Neuron (in vitro differentiated cells): ENCODE results near the gene ACTN1.

Experiments used
- H2AFZ ChIP-seq: one replicate; pipeline ENCODE4 v1.6.1; 2013; ENCODE audit warnings: low read depth, mild to moderate bottlenecking, inconsistent platforms, low read length, moderate library complexity
- H3K27me3 ChIP-seq: one replicate; pipeline ENCODE4 v1.6.1; 2013; ENCODE audit warnings: low read length; ENCODE audit not compliant: insufficient read depth
- H3K36me3 ChIP-seq: one replicate; pipeline ENCODE4 v1.6.1; 2013; ENCODE audit warnings: low read length; ENCODE audit not compliant: insufficient read depth
- H3K4me1 ChIP-seq: one replicate; pipeline ENCODE4 v1.6.1; 2013; ENCODE audit warnings: low read length; ENCODE audit not compliant: insufficient read depth
- H3K4me3 ChIP-seq: 2 replicates; pipeline ENCODE4 v1.5.1; 2013; ENCODE audit warnings: mild to moderate bottlenecking, low read length, moderate library complexity
- H3K9me3 ChIP-seq: one replicate; pipeline ENCODE4 v1.6.1; 2013; ENCODE audit warnings: low read length

Gene ACTN1

GRCh38 chr14:69004731-69005431 lies 25.8 kb upstream of the ACTN1 start:
- no peak overlapping the region for H2AFZ ChIP-seq

GRCh38 chr14:69003626-69004025 lies 24.5 kb upstream of the ACTN1 start:
- Histone ChIP-seq H3K36me3 (no peaks in the 10 kb centered on the region), H3K9me3 (no peaks in the 10 kb centered on the region), H3K4me3 (no peak overlapping the region), H2AFZ (no peak overlapping the region), H3K27me3 (no peaks in the 10 kb centered on the region), H3K4me1 (peaks cover 7% of the 10 kb centered on the region)

More at GRCh38 chr14:69004731-69005431, 25.8 kb upstream of the ACTN1 start:
- H3K27me3 ChIP-seq = no peaks in the 10 kb centered on the region
- H3K36me3 ChIP-seq = no peaks in the 10 kb centered on the region
- H3K4me3 ChIP-seq = no peak overlapping the region
- peaks cover 7% of the 10 kb centered on the region for H3K4me1 ChIP-seq
- no peaks in the 10 kb centered on the region for H3K9me3 ChIP-seq

GRCh38 chr14:69002069-69002468 lies 23.0 kb upstream of the ACTN1 start:
- Histone ChIP-seq H3K9me3 (no peaks in the 10 kb centered on the region), H3K27me3 (no peaks in the 10 kb centered on the region), H2AFZ (no peak overlapping the region), H3K4me3 (no peak overlapping the region), H3K36me3 (no peaks in the 10 kb centered on the region), H3K4me1 (peaks cover 7% of the 10 kb centered on the region)

GRCh38 chr14:69001375-69001774 lies 22.3 kb upstream of the ACTN1 start:
- peaks cover 7% of the 10 kb centered on the region for H3K4me1 ChIP-seq
- no peak overlapping the region for H2AFZ ChIP-seq
- no peaks in the 10 kb centered on the region for H3K9me3 ChIP-seq
- no peaks in the 10 kb centered on the region for H3K36me3 ChIP-seq
- H3K27me3 ChIP-seq = no peaks in the 10 kb centered on the region
- no peak overlapping the region for H3K4me3 ChIP-seq

- Histone ChIP-seq H3K9me3 (no peaks in the 10 kb centered on the region), H3K4me1 (no peaks in the 10 kb centered on the region)
These were observed 19.0 kb upstream of the ACTN1 start for GRCh38 chr14:68998062-68998461.

GRCh38 chr14:68995731-68996130 lies 16.6 kb upstream of the ACTN1 start:
- Histone ChIP-seq H3K4me3 (no peak overlapping the region), H3K36me3 (no peaks in the 10 kb centered on the region), H3K9me3 (no peaks in the 10 kb centered on the region), H3K4me1 (no peaks in the 10 kb centered on the region), H2AFZ (no peak overlapping the region), H3K27me3 (no peaks in the 10 kb centered on the region)

More at GRCh38 chr14:68998062-68998461, 19.0 kb upstream of the ACTN1 start:
- Histone ChIP-seq H3K4me3 (no peak overlapping the region), H3K36me3 (no peaks in the 10 kb centered on the region), H3K27me3 (no peaks in the 10 kb centered on the region), H2AFZ (peak overlapping the region; percentile 35)

- Histone ChIP-seq H3K27me3 (no peaks in the 10 kb centered on the region), H3K9me3 (no peaks in the 10 kb centered on the region), H3K36me3 (no peaks in the 10 kb centered on the region), H3K4me1 (peaks cover 1% of the 10 kb centered on the region), H2AFZ (no peak overlapping the region), H3K4me3 (no peak overlapping the region)
These were observed 15.0 kb upstream of the ACTN1 start for GRCh38 chr14:68994056-68994455.

GRCh38 chr14:68987653-68988036 lies 8.5 kb upstream of the ACTN1 start:
- no peak overlapping the region for H3K4me3 ChIP-seq
- H3K36me3 ChIP-seq = no peaks in the 10 kb centered on the region
- H3K27me3 ChIP-seq = no peaks in the 10 kb centered on the region
- H3K9me3 ChIP-seq = no peaks in the 10 kb centered on the region
- peaks cover 20% of the 10 kb centered on the region for H3K4me1 ChIP-seq
- H2AFZ ChIP-seq = no peak overlapping the region

- peaks cover 20% of the 10 kb centered on the region for H3K4me1 ChIP-seq
- no peak overlapping the region for H3K4me3 ChIP-seq
- H3K36me3 ChIP-seq = no peaks in the 10 kb centered on the region
- H3K9me3 ChIP-seq = no peaks in the 10 kb centered on the region
- H3K27me3 ChIP-seq = no peaks in the 10 kb centered on the region
- no peak overlapping the region for H2AFZ ChIP-seq
These were observed 8.0 kb upstream of the ACTN1 start for GRCh38 chr14:68986926-68987652.

GRCh38 chr14:68986225-68986624 lies 7.1 kb upstream of the ACTN1 start:
- Histone ChIP-seq H3K4me1 (peaks cover 20% of the 10 kb centered on the region), H3K36me3 (no peaks in the 10 kb centered on the region), H3K9me3 (no peaks in the 10 kb centered on the region), H3K4me3 (no peak overlapping the region), H3K27me3 (no peaks in the 10 kb centered on the region), H2AFZ (no peak overlapping the region)

GRCh38 chr14:68984686-68985085 lies 5.6 kb upstream of the ACTN1 start:
- Histone ChIP-seq H3K36me3 (no peaks in the 10 kb centered on the region), H3K27me3 (no peaks in the 10 kb centered on the region), H2AFZ (no peak overlapping the region), H3K4me3 (no peak overlapping the region), H3K9me3 (no peaks in the 10 kb centered on the region), H3K4me1 (peaks cover 20% of the 10 kb centered on the region)

- H3K4me3 ChIP-seq = no peak overlapping the region
These were observed 4.1 kb upstream of the ACTN1 start for GRCh38 chr14:68983191-68983590.

GRCh38 chr14:68982581-68982980 lies 3.5 kb upstream of the ACTN1 start:
- no peak overlapping the region for H3K4me3 ChIP-seq
- H3K27me3 ChIP-seq = no peaks in the 10 kb centered on the region
- no peak overlapping the region for H2AFZ ChIP-seq
- no peaks in the 10 kb centered on the region for H3K36me3 ChIP-seq
- H3K9me3 ChIP-seq = no peaks in the 10 kb centered on the region
- H3K4me1 ChIP-seq = peaks cover 11% of the 10 kb centered on the region

More at GRCh38 chr14:68983191-68983590, 4.1 kb upstream of the ACTN1 start:
- Histone ChIP-seq H3K9me3 (no peaks in the 10 kb centered on the region), H2AFZ (no peak overlapping the region), H3K36me3 (no peaks in the 10 kb centered on the region), H3K4me1 (peaks cover 11% of the 10 kb centered on the region), H3K27me3 (no peaks in the 10 kb centered on the region)
